HG02759 (cell line): ENCODE measurements around the gene SEPTIN8.

Experiments used
- ATAC-seq: cut with Tn5 transposase; IDR thresholded peaks from one replicate; pipeline ENCODE4 v1.9.1; 2021; ENCODE audit warnings: mild to moderate bottlenecking, moderate library complexity; ENCODE audit not compliant: unreplicated experiment

Gene SEPTIN8

GRCh38 chr5:132751971-132752580, 25.0 kb downstream of the SEPTIN8 start:
- ATAC-seq, result no peak

- ATAC-seq, result no peak
Observed at GRCh38 chr5:132751444-132751843, 25.6 kb downstream of the SEPTIN8 start.

GRCh38 chr5:132750471-132751230, 26.4 kb downstream of the SEPTIN8 start:
- peak; percentile 33 for ATAC-seq

GRCh38 chr5:132749506-132749905, 27.5 kb downstream of the SEPTIN8 start:
- no peak for ATAC-seq

- no peak for ATAC-seq
Observed at GRCh38 chr5:132748522-132749000, 28.5 kb downstream of the SEPTIN8 start.

GRCh38 chr5:132747616-132748440, 29.2 kb downstream of the SEPTIN8 start:
- ATAC-seq, result no peak

- ATAC-seq, result peak; percentile 53
Observed at GRCh38 chr5:132746954-132747615, 30.0 kb downstream of the SEPTIN8 start, which contains the start of gene CCNI2. TSS of gene CCNI2 (plus strand) at chr5:132747426. CDS start at chr5:132747496, 70 bp downstream.

- no peak for ATAC-seq
Observed at GRCh38 chr5:132746592-132746953, 30.5 kb downstream of the SEPTIN8 start.

- ATAC-seq, result no peak
Observed at GRCh38 chr5:132744659-132745058, 32.4 kb downstream of the SEPTIN8 start.

GRCh38 chr5:132742626-132743025, 34.4 kb downstream of the SEPTIN8 start:
- no peak for ATAC-seq

- ATAC-seq, result no peak
Observed at GRCh38 chr5:132742158-132742557, 34.9 kb downstream of the SEPTIN8 start.

GRCh38 chr5:132739232-132739631, 37.8 kb downstream of the SEPTIN8 start:
- ATAC-seq, result no peak

- ATAC-seq, result no peak
Observed at GRCh38 chr5:132737982-132738681, 38.9 kb downstream of the SEPTIN8 start.

GRCh38 chr5:132736853-132737833, 39.9 kb downstream of the SEPTIN8 start, which contains the start of gene KIF3A:
TSS of gene KIF3A (minus strand) at chr5:132737546. CDS start at chr5:132737419, 127 bp downstream.
- peak; percentile 87 for ATAC-seq

GRCh38 chr5:132734687-132735086, 42.4 kb downstream of the SEPTIN8 start:
- ATAC-seq, result no peak

- ATAC-seq, result no peak
Observed at GRCh38 chr5:132733499-132734148, 43.4 kb downstream of the SEPTIN8 start.

GRCh38 chr5:132729896-132730295, 47.1 kb downstream of the SEPTIN8 start:
- no peak for ATAC-seq

- ATAC-seq, result no peak
Observed at GRCh38 chr5:132725745-132726144, 51.3 kb downstream of the SEPTIN8 start.
